Dermis microvascular lymphatic vessel endothelial cell (primary cell): ENCODE results near the gene EPHB2. TPM values are rescaled to one million over a fixed set of nuclear protein-coding genes. Genes with fewer than 3 reads are reported as not detected.
"Not testable (repeated sequence)": the region's sequence is repeated elsewhere in the genome, so short reads cannot be mapped to it uniquely, and the experiment has no call there.

Experiments
- DNase-seq, 2 donors: peaks; one replicate each; pipeline versions ENCODE4 v3.0.0 to v3.0.0-alpha.2; 2010; ENCODE audit warnings: low read depth in 2 of 2
- total RNA-seq: library from RNA; depleted of rRNA; stranded (reverse); fragments of >200 nt; gene quantifications from 2 replicates; pipeline ENCODE4 v1.2.1, GENCODE V29; 2014

EPHB2 gene
- total RNA-seq, 1 donor from 2014 or later: 26.6 TPM

DNA sequence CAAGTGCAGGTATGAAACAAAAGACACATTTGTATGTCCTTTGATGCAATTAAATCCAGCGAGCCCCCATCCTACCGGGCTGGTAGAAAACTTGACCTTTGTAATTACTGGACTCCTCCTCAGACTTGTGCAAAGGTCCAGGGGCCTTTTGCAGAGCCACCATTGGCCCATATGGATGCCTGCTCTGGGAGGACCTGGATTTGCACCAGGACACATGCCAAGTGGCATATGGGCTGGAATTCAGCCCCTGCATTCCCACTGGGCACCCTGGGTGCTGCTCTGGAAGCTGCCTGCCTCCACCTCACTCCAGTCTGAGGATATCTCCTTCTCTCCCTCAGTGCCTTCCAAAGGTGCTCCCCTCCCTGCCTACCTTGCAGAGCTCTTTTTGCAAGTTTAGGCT lies 226.0 kb downstream of the EPHB2 start:
- DNase-seq: no peak

DNA sequence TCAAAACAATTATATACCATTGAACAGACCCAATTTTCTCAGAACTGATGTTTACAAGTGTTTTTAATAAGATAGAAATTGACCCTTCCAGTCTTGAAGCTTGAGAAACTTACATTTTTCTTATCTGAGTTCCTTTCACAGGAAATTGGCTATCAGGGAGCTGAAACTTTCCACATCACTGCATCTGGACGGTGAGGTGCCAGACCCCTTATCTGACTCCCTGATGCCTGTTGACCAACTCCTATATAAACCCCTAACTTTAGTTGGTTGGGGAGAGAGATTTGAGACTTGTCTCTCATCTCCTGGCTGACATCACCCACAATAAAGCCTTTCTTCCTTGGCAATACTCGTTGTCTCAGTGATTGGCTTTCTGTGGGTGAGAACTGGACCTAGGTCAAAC lies 230.6 kb downstream of the EPHB2 start:
- DNase-seq: no peak

DNA sequence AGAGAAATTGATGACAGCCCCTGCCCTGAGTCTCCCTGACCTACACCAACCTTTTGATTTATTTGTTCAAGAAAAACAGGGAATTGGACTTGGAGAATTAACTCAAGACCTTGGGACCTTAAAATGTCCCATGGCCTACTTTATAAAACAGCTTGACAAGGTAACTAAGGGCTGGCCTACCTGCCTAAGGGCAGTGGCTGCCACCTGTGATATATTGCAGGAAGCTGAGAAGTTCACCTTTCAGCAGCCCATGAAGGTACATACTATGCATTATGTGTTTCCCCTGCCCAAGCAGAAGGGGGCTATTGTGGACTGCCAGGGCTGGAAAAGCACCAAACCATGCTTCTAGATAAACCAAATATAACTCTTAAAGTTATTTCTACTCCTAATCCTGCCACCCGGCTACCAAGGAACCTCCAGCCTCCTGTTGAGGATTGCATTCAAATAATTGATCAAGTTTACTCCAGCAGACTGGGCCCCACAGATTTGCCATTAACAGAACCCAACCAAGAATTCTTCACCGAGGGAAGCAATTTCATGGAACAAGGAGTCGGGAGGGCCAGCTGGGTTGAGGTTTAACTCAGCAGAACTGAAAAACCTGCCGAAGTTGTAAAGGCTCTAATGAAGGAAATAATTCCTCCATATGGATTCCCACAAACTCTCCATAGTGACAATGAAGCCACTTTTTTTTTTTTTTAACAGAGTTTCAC lies 233.9 kb downstream of the EPHB2 start:
- DNase-seq: no peak

DNA sequence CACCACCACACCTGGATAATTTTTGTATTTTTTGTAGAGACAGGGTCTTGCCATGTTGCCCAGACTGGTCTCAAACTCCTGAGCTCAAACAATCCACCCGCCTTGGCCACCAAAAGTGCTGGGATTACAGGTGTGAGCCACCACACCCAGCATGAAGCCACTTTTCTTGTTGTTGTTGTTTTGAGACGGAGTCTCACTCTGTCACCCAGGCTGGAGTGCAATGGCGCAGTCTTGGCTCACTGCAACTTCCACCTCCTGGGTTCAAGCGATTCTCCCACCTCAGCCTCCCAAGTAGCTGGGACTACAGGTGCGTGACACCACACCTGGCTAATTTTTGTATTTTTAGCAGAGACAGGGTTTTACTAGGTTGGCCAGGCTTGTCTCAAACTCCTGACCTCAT lies 234.5 kb downstream of the EPHB2 start:
- DNase-seq: not testable (repeated sequence)

DNA sequence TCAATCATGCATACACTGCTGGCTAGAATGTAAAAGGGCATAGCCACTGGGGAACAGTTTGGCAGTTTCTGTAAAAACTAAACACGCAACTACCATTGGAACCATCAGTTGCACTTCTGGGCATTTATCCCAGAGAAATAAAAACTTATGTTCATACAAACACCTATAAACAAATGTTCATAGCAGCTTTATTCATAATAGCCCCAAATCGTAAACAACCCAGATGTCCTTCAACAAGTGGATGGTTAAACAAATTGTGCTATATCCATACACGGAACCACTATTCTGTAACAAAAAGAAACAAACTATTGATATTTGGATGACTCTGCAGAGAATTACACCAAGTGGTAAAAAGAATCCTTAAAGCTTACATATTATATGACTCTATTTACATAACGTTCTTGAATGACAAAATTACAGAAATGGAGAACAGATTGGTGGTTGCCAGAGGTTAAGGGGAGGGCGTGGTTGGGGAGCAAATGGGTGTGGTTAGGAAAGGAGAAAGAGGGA lies 239.2 kb downstream of the EPHB2 start:
- no peak for DNase-seq

DNA sequence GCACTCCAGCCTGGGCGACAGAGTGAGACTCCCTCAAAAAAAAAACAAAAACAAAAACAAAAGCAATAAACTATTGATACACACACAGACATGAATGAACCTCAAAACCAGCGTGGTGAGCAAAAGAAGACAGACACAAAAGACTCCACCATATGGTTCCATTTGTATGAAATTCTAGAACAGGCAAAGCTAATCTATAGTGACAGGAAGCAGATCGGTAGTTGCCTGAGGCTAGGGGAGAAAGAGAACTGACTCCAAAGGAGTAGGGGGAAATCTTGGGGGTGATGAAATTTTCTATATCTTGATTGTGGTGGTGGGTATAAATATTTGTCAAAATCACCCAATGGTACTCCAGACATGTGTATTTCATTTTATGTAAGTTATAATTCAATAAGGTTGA lies 241.2 kb downstream of the EPHB2 start:
- no peak for DNase-seq

DNA sequence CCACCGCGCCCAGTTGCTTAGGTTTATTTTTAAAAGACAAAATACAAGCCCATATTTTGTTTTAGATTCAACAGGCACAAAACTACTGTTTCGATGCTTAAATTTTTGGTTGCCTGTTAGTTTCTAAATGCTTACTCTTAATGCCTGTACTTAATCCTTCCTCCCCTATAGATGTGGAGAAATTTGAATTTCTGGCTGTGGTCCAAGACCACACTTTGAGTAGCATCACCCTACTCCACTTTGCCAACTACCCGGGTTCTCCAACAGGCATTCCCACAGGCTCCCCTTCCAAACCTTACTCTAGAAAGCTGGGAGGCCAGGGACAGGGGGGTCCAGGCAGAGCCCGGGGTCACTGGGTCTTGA lies 242.0 kb downstream of the EPHB2 start:
- no peak for DNase-seq

DNA sequence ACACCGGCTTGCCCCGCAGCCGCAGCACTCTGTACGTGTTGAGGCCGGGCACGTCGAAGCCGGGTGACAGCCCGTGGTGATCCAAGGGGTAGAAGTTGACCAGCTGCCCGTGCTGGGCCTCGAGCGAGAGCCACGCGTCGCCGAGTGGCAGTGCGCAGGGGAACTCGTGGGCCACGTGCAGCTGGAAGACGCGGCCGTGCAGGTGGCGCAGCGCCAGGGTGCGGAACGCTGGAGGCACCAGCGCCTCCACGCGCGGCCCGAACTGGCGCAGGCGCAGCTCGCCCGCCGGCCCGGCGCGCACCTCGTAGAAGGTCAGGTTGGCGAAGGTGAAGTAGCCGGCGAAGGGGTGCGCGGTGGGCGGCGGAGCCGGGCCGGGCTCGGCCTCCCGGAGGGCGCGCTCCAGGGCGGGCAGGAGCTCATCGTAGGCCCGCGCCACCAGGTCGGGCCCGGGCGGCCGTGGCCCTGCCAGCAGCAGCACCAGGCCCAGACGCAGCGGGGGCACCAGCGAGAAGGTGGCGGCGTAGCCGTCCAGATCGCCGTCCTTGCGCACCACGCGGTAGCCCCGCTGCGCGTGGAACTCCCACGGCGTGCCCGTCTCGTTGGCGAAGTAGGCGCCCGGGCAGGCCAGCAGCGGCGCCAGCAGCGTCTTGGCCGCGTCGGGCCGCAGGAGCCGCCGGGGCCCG lies 242.6 kb downstream of the EPHB2 start:
- no peak for DNase-seq

DNA sequence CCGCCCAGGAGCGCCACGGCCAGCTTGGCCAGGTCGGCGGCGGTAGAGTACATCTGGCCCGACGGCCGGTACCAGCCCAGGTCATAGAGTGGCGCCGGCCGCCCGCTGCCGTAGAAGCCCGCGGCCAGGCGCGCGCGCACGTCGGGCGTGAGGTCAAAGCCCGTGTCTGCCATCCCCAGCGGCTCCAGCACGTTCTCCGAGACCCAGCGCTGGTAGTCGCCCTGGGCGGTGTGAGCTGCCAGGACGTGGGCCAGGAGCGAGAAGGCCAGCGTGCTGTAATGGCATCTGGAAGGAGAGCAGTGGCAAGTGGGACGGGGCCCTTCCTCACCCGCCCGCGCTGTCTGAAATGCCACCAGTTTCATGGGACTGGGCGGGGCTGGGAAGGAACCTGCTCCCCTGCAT lies 243.1 kb downstream of the EPHB2 start:
- DNase-seq: no peak

DNA sequence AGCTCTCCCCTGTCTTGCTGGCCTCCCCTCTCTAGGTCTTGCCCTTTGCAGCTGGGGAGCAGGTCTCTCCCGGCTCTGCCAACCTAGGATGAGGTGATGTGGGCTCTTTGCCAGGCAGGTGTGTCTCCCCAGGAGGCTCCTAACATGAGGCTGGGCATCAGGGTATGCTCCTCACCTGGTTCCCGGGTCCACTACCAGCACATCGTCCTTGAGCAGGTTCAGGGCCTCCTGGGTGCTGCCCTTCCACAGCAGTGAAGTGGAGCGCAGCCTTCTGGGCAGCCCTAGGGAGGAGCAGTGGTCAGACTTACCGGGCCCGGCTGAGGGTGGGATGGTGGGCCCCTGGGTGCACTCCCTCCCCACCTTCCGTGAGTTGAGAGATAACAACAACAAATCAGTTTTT lies 244.5 kb downstream of the EPHB2 start:
- no peak for DNase-seq

DNA sequence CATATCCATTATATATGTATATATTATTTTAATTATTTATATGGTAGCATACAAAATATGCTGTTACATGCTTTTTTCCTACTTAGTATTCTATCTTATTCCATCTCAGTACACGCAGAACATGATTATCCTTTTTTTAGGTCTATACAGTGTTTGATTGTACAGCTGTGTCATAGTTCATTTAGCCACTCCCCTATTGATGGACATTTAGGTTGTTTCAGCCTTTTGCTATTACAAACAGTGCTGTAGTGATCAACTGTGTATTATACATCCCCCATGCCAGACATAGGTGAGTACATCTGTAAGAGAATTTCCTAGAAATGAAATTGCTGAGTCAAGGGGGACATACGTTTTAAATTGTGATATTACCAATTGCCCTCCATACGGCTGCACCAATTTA lies 246.4 kb downstream of the EPHB2 start:
- DNase-seq: no peak

DNA sequence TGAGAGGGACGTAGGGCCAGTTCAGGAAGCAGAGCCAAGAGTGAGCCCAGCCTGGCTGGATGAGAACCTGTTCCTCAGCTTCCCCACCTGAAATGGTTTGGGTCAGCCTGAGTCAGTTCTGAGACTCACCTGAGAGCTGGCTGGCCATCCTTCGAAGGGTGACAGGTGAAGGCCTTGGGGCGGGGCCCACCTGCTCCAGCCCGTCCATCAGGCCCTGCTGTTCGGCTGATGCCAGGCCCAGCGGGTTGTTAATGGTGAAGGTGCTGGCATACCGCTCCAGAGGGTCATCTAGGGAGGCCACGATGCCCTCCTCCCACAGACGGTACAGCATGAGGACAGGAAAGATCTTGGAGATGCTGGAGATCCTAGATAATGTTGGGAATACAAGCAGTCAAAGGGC lies 247.9 kb downstream of the EPHB2 start:
- no peak for DNase-seq

DNA sequence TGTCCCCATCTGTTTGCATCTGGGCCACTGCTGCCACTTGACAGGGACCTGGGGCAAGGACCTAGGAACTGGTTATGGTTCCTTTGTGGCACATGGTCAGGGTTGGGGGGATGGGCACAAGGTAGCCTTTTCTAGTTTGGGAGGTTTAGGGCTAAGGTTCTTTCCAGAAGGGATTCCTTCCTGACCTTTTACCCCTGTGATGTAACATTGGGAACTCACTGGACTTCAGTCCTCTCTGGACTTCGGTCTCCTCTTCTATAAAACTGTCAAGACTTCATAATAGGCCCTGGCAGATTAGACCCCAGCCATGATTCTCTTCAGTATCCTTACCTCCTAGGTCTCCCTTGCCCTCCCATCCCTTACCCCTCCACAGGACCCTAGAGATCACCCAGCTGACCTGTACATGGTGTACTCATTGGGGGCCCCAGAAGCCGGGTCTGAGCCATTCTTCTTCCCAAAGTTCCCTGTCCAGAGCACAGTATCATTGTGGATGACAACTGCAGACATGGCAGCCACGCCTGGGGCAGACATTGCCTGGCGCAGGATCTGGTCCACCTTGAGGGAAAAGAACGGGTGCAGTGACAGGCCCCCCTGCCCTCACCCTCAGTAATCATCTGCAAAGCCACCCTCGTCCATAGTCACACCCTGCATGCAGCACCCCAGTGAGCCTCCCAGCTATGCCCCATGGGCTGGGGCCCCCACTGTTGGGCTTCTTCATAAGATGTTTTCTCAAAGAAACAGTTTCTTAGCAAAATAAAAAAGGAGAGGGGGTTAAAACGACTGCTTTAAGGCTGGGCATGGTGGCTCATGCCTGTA lies 249.1 kb downstream of the EPHB2 start:
- no peak for DNase-seq

DNA sequence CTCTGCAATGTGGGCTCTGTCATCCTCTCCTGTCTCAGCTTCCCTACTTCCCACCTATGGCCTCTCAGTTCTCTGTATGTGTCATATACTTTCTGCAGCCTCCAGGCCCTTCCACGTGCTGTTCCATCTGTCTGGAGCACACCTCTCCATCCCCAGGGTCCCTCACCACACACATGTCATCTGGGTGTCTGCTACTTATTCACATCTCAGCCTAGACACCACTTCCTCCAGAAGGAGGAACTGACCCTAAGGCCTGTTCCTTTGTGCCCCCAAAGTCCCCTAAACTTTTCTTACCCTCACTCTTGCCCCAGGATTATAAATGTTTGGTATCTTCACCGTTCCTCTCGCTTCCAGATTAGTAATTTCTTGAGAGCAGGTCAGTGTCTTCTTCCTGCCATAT lies 251.9 kb downstream of the EPHB2 start:
- no peak for DNase-seq

DNA sequence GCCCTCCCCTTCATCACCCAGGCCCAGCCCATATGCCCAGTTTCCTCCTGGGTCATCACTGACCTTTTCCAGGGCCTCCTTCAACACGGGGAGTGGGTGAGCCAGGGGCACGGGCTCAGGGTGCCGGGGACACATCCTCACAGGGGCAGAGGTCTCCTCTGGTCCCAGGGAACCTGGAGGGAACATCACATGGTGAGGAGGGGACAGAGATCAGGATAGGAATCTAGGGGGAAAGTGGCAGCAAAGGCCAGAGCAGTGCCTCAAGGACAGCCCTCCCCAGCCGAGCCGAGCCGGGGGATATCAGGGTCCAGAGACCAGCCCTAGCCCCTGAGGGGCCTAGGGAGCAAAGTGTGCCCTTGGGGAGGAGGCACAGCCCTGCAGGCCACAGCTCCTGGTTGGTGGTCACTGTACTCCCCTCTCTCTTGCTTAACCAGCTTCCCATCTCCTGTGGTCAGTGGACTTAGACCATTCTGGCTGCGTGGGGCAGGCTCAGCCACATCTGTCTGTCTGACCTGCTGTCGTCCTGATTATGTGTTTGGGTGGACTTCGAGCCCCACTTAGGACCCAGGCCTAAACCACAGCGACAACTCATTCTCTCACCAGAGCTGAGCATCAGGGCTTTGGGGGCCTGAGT lies 252.5 kb downstream of the EPHB2 start:
- no peak for DNase-seq

DNA sequence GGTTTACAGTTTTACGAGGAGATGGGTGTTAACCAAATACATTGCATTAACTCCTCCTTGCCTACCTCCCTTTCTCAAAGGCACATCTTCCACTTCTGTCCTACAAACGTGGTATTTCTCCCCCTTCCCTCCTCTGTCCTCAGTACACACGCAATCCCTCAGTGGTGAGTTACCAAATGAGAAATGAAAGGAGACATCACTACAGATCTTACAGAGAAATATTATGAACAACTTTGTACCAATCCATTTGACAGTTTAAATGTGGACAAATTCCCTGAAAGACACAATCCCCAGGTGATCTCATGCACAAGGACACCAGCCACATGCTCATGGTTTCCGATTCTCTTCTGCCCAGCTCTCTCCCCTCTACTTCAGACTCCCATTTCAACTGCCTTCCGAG lies 255.7 kb downstream of the EPHB2 start:
- no peak for DNase-seq

DNA sequence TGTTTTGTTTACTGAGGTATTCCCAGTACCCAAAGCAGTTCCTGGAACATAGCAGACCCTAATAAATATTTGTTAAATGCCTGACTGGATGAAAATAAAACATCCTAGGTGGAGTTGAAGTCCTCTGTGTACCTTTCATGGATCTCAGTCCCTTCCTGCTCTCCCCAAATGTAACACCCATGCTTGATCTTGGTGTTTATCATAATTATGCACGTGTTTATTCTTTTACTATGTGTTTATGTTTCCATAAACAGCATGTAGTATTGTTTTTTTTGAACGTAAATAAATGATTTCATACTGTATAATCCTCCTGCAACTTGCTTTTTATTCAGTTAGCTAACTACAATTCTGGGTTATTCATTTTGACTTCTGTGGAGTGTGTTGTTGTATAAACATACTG lies 257.2 kb downstream of the EPHB2 start:
- DNase-seq: no peak

DNA sequence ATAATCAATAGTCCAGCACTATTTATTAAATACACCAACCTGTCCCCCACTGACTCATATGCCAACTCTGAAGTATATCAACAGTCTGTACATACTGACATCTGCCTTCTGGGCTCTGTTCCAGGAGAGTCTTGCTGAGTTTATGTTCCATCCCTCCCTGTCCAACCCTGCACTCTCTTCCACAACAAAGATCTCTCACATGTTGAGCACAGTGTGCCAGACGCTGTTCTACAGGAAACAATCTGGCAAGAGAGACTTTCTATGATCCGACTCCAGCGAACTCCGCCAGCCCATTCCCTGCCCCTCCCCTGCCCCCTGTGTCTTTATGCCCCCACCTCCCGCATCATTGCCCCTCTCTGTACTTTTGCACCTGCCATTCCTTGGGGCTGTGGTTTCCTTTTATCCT lies 258.7 kb downstream of the EPHB2 start:
- peak; percentile 57 to 93 for DNase-seq

DNA sequence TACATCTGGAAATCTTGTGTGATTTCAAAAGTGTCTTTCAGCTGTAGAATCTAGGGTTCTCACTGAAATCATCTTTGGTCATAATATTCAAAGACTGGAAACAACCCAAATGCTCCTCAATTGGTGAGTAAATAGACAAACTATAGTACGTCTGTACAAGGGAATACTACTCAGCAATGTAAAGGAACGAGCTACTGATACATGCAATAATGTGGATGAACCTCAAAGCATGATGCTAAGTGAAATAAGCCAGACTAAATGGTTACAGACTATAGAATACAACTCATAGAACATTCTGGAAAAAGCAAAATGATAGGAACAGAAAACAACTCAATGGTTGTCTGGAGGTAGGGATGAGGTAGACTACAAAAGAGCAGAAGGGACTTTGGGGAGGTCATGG lies 259.5 kb downstream of the EPHB2 start:
- DNase-seq: no peak
